Retina (tissue), 1 donor: ENCODE data around the gene PLA2G4F.
A peak's percentile ranks its signal among the peaks of the same experiment; 100 is the strongest.

Experiments used
- DNase-seq: peaks from one replicate; pipeline ENCODE4 v3.0.0-alpha.2; 2016

PLA2G4F gene

DNA sequence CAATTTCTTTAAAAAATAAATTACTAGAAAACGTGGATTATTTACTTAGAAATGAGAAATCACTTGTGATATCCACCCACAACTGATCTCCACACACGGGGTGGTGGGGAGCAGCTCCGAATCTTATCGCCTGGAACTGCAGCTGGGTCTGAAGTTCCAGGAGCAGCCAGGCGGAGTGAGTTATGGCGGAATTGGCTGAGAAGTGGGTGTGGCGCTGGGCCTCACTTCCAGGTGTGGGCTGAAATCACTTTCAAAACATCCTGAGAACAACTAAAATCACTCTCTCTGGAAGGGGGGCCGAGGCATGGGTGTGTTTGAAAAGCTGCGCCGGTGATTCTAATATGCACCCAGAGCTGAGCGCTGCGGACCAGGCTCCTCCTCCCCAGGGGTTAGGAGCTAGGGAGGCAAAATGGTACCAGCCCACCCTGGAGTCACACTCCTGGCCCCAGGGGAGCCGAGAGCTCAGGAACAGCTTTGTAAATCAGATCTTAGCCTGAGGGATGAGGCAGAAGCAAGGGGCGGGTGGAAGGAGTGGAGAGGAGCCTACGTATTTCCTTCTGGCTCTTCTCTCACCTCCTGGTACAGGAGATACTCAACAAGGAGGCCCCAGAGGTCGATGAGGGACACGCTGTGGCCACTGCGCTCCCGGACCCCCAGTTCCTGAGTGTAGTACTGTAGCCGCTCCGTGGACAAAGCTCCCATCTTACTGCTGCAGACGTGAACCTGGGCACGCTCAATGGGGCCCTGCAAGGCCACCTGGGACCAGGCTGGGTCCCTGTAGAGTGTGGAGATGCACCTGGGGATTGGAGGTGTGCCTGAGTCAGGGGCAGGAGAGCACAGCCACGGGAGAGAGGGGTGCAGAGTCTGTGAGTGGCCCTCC lies 9.6 kb downstream of the PLA2G4F start:
- no peak for DNase-seq

DNA sequence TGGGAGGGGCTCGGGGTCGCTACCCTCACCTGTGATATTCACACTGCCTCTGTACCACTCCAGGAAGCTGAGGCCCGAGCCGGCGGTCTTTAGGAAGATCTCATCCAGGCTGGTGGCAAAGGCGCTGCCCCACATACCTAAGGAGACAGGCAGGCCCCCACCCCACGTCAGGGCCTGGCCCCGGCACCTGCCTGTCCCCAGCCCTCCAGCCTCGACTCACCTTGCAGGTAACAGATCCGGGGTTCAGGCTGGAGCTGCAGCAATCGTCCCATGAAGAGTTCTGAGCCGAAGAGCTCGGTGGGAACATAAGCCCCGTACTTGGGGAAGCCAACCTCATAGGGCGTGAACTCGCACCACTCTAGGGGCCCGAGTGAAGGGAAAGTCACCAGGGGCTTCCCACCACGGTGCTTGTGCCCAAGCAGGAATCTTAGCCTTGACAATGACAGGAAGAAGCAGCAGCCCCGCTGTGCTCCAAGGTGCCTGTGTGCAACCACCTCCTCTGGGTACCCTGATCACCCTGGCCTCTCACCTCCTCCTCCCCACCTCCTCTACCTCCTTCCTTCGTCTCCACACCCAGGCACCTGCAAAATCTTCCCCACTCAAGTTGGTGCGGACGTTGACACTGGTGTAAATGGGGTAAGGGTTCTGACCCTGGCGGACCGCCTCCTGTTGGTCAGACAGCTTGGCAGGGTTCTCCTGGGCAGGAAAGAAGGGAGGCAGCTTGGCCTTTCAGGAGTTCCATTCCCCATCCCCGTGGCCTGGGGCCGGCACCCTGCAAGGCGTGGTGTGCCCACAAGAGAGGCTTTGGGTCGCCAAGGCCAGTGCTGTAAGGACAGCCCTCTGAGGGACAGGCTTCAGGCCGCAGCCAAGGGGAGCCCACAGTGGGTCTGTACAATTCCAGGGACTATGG lies 10.6 kb downstream of the PLA2G4F start:
- no peak for DNase-seq

- DNase-seq, result no peak
Measured at GRCh38 chr15:42144841-42145375, 11.5 kb downstream of the PLA2G4F start.

DNA sequence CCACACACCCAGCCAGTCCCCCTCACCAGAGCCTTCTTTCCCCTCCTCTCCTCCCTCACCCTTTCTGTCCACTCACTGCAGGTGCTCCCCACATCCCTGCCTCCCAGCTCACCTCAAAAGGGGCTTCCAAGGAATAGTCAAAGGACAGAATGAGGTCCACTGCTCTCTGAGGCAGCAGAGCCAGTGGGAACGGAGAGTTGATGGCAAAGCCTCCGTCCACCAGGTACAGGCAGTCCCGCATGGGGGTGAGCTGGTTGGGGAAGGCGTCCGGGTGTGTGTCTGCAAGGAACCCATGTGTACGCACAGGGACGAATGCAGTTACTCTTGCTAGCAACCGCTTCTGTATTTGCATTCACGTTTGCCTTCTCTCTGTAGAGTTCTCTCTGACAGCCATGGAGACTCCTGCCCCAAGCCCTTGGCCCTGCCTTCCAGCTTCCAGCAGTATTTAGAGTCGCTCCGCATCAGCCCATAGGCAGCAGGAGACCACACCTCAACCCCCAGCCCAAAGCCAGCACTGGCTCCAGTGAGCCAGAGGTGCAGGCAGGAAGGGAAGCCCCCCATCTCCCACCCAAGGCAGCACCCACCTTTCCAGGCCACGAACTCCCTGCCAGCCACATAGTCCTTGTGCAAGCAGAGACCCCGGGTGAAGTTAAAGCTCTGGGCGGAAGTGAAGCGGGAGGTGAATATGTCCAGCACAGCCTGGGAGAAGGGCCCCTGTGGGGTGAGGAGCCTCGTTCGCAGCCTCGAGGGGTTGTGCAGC lies 12.4 kb downstream of the PLA2G4F start:
- DNase-seq, result no peak

GRCh38 chr15:42143356-42143755 lies 13.1 kb downstream of the PLA2G4F start:
- DNase-seq, result no peak

GRCh38 chr15:42141795-42142667 lies 14.4 kb downstream of the PLA2G4F start:
- DNase-seq, result no peak

- no peak for DNase-seq
Measured at GRCh38 chr15:42141246-42141645, 15.2 kb downstream of the PLA2G4F start.

DNA sequence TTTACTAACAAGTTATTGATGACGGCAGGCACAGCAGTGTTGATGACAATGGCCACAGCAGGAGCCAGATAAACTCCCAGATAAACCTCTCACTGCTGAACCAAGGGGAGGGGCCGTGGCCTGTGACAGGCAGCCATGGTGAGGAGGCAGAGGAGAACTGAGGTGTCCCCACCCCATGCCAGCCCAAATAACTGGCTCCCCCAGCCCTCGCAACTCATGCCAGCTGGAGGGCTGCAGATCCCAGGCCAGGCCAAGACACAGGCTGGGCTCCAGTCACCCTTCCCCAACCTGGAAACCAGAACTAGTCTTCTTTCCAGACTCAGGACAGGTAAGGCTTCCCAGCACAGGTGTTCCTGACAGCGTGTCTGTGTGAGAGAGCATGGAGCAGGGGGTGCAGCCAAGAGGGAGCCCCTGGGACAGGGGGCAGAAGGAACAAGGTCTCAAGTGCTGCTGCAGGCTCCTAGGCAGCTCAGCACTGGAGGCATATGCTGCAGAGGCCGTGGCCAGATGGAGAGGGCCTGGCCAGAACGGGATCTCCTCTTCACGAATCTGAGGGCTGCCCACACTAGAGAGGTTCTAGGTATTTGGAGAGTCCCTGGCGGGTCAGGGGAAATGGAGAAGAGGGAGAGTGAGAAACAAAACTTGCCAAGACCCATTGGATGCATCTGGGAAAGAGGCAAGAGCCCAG lies 15.9 kb downstream of the PLA2G4F start:
- no peak for DNase-seq

- no peak for DNase-seq
Measured at GRCh38 chr15:42139596-42139995, 16.8 kb downstream of the PLA2G4F start.

- no peak for DNase-seq
Measured at GRCh38 chr15:42138968-42139386, 17.5 kb downstream of the PLA2G4F start.

GRCh38 chr15:42138411-42138810 lies 18.0 kb downstream of the PLA2G4F start:
- no peak for DNase-seq

DNA sequence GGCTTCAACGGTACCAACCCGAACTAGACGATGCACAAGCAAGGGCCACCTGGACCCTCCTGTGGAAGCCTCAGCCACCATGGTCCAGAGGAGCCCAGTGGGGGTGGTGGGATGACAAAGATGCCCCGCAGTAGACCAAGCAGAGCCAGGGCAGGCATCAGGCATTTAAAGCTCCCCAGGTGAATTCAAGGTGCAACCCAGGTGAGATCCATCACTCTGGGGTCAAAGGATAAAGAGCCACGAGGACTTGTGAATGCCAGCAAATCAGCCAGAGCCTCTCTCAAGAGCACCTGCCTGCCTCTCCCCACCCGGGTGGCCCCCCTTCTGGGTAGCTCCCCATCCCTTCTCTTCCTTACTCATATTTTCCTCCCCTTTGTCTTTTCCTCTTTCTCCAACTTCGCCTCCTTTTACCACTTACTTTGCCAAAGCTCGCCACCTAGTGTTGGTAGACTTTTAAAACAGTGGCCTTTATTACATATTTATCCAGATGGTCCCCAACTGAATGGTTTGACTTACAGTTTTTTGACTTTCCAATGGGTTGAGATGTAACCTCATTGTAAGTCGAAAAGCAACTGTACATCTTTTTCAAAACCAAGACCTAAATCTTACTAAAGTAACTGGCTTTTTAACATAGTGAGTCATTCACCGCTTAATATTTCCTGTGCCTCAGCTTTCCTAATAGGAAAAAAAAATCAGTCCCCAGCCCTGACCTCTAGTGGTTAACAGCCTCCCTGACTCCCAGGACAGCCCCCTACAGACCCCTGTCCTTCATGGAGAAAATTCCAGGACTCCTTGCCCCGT lies 18.8 kb downstream of the PLA2G4F start:
- DNase-seq, result peak; percentile 58

GRCh38 chr15:42136513-42136912 lies 19.9 kb downstream of the PLA2G4F start:
- no peak for DNase-seq

- DNase-seq, result no peak
Measured at GRCh38 chr15:42135351-42135750, 21.1 kb downstream of the PLA2G4F start.

DNA sequence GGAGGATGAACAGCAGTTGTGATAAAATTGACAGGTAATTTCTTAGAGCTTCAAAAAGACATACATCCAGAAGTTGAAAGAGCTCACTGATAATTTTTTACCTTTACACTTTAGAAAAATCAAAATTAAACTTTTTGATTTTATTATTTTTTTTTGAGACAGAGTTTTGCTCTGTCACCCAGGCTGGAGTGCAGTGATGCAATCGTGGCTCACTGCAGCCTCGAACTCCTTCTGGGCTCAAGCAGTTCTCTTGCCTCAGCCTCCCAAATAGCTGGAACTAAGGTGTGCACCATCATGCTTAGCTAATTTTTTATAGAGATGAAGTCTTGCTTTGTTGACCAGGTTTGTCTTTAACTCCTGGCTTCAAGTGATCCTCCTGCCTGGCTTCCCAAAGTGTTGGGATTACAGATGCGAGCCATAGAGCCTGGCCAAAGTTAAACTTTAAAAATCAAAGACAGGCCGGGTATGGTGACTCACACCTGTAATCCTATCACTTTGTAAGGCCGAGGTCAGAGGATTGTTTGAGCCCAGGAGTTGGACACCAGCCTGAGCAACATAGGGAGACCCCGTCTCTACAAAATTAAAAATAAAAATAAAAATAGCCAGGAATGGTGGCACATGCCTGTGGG lies 21.7 kb downstream of the PLA2G4F start:
- no peak for DNase-seq

DNA sequence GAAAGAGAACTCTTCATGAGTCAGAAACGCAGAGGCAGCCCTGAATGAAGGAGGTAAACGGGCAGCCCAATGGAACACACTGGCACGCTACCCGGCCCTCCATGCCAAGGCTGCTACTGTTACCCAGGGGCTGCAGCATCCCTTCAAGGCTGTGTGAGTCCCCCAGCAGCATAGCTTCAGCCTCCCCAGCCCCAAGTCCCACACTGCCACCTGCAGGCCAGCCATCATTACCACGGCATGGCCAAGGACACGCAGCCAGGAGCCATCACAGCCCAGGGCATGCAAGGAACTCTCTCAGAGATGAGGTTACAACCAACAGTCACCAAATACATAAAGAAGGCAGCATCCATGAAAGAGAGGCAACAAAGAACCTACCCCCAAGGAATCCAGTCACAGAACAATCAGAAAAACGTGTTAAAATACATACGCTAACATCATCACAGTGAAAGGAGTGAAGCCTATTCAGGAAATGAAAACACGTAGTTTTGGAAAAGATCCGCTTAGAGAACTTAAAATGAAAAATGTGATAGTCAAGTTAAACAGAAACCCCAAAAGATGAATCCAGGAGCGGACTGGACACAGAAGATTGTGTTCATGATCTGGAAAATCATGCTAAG lies 22.4 kb downstream of the PLA2G4F start:
- no peak for DNase-seq

DNA sequence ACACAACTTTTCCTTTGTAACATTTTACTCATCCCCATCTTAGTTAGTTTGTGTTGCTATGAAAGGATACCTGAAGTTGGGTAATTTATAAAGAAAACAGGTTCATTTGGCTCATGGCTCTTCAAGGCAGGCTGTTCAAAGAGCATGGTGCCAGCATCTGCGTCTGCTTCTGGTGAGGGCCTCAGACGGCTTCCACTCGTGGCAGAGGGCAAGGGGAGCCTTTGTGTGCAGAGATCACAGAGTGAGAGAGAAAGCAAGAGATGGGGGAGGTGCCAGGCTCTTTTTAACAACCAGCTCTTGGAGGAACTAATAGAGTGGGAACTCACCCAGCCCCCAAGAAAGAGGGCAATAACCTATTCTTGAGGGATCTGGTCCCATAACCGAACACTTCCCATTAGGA lies 23.1 kb downstream of the PLA2G4F start:
- no peak for DNase-seq

GRCh38 chr15:42131826-42132806 lies 24.3 kb downstream of the PLA2G4F start:
- DNase-seq, result peak; percentile 43
